ENCODE results near the gene EDAR. TPM values are rescaled to one million over a fixed set of nuclear protein-coding genes. Genes with fewer than 3 reads are reported as not detected.
A peak's percentile ranks its signal among the peaks of the same experiment; 100 is the strongest.

The EDAR gene
- polyA plus RNA-seq, 1 experiment, result not detected

DNA sequence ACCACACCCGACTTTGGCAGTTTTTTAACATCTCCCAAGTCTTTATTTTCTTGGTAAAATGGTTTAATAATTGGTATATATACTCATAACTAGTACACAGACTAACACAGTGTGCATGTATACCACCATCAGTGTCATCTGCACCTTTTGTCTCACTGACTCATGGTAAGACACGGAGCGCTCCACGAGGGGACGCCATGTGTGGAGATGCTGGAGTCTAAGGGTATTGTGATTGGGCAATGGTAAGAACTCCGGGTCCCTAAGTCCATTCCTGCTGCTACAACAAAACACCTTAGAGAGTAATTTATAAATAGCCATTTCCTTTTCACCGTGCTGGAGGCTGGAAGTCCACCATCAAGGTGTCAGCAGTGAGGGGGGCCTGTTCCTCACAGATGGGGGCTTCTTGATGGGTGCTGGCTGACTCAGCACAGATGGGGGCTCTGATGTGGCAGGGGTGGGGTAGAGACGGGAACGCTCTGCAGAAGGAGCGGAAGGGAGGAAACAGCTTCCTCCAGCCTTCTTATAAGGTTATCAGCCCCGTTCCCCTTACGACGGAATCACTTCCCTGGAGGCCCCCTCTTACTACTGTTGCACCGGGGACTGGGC is 42.0 kb upstream of the EDAR start:
- Histone ChIP-seq H3K27me3 (ENCODE audit: control insufficient read depth, insufficient read depth, low read length) (peaks cover 42% of the 10 kb centered on the region), H3K4me3 (ENCODE audit: low read depth, low read length) (peak overlapping the region; percentile 50), H3K27ac (ENCODE audit: low read depth, low read length) (no peak overlapping the region), H3K9me3 (ENCODE audit: control insufficient read depth, insufficient read depth, low read length) (peaks cover 4% of the 10 kb centered on the region; the same call in 1 of the 2 replicates)
- no peak for DNase-seq (ENCODE audit: low read depth, low spot score)
- CTCF ChIA-PET, result interaction anchor here (0.6 kb wide), 1 partner anchor 44 kb away, joined by 3 read pairs; no protein-coding TSS in a partner anchor
- TF ChIP-seq, protein P1, sequence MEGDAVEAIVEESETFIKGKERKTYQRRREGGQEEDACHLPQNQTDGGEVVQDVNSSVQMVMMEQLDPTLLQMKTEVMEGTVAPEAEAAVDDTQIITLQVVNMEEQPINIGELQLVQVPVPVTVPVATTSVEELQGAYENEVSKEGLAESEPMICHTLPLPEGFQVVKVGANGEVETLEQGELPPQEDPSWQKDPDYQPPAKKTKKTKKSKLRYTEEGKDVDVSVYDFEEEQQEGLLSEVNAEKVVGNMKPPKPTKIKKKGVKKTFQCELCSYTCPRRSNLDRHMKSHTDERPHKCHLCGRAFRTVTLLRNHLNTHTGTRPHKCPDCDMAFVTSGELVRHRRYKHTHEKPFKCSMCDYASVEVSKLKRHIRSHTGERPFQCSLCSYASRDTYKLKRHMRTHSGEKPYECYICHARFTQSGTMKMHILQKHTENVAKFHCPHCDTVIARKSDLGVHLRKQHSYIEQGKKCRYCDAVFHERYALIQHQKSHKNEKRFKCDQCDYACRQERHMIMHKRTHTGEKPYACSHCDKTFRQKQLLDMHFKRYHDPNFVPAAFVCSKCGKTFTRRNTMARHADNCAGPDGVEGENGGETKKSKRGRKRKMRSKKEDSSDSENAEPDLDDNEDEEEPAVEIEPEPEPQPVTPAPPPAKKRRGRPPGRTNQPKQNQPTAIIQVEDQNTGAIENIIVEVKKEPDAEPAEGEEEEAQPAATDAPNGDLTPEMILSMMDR (IDR thresholded peaks at IDR 0.05; ENCODE audit: low read depth, low read length), result no peak
- POLR2A ChIA-PET, result no interaction called here

DNA sequence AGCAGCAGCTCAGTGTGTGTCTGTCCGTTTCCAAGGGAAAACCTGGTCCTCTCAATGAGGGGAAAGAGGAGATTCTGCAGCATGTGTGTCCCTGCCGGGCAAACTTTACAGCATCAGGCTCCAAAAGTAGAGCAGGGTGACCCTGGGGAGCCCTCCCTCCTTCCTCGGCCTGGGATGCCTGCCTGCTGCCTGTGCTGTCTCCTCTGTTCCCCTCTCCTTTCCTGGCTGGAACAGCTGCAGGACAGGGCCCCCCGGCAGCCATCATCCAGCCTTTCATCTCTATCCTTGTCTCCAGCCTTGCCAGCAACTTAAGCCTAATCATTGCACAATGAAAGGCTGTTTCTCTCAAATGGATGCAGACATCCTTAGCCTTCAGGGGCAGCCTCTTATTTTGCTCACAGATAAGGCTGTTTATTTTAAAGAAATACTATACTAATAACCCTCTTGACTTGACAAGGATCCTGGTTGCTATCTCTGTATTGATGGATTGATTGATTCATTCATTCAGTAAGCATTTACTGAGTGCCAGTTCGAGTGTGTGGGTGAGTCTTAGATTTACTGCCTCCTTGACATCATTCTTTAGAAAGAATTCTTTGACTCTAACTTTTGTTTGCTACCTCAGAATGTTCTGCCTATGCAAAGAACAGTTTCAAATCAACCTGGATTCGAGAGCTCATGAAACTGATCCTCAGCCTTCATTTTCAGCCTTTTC is 40.6 kb upstream of the EDAR start:
- DNase-seq (ENCODE audit: low read depth, low spot score), result no peak

DNA sequence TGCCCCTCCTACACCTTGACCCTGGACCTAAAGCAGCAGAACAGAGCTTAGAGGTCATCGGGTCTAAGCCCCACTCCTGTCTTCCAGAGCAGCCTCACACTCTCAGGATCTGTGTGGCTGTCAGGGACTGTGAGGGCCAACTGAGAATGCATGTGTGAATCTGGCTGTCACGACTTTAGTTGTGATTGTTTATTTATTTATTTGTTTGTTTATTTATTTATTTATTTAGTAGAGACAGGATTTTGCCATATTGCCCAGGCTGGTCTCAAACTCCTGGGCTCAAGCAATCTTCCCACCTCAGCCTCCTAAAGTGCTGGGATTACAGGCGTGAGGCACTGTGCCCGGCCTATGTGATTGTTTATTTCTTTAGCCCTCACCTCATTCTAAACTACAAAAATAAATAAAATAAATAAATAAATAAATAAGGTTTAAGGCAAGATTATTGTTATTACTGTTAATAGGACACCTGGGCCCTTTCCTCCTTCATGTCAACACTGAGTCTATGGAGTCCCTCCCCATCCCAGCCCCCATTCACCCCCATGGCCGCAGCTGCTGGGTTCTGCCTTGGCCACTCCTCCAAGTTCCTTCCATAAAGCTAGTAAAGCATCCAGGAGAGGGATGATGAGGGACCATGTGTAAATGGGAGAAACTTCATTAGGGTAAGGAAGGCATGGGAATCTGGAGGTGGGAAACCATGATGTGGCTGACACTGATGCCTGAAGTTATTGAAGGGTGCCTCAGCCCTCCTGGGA is 39.9 kb upstream of the EDAR start:
- ChIA-PET CTCF (no interaction called here), POLR2A (no interaction called here)
- no peak for DNase-seq (ENCODE audit: low read depth, low spot score)
- H3K27ac ChIP-seq (ENCODE audit: low read depth, low read length), result no peak overlapping the region
- no peak overlapping the region for H3K4me3 ChIP-seq (ENCODE audit: low read depth, low read length)
- H3K27me3 ChIP-seq (ENCODE audit: control insufficient read depth, insufficient read depth, low read length), result peaks cover 36% of the 10 kb centered on the region
- peaks cover 4% of the 10 kb centered on the region; the same call in 1 of the 2 replicates for H3K9me3 ChIP-seq (ENCODE audit: control insufficient read depth, insufficient read depth, low read length)
- TF ChIP-seq, protein P1 (IDR thresholded peaks at IDR 0.05; ENCODE audit: low read depth, low read length), result no peak

More for the DNA sequence above, 40.6 kb upstream of the EDAR start:
- ChIA-PET POLR2A (no interaction called here), CTCF (no interaction called here)
- Histone ChIP-seq H3K27ac (ENCODE audit: low read depth, low read length) (no peak overlapping the region), H3K27me3 (ENCODE audit: control insufficient read depth, insufficient read depth, low read length) (peaks cover 37% of the 10 kb centered on the region), H3K4me3 (ENCODE audit: low read depth, low read length) (no peak overlapping the region), H3K9me3 (ENCODE audit: control insufficient read depth, insufficient read depth, low read length) (peaks cover 4% of the 10 kb centered on the region; the same call in 1 of the 2 replicates)
- TF ChIP-seq, protein P1 (IDR thresholded peaks at IDR 0.05; ENCODE audit: low read depth, low read length), result no peak

DNA sequence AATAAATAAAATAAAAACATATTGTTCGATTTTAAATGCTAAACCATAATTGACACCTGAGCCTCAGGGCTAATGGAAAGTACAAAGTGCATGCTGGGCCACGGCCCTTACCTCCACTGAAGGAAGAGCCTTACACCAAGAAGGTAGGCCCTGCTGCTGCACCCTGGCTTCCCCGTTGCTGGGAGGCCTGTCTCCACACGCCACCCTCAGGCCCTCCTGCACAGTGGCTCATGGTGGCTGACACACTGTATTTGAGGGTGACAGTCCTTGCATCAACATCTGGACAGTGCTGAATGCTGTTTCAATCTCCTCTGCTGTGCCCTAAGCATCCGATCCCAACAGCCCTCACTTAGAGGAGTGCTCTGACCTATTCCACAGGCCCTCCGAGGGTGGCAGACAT is 39.3 kb upstream of the EDAR start:
- no peak overlapping the region for H3K27ac ChIP-seq (ENCODE audit: low read depth, low read length)
- no peak overlapping the region for H3K4me3 ChIP-seq (ENCODE audit: low read depth, low read length)
- H3K9me3 ChIP-seq (ENCODE audit: control insufficient read depth, insufficient read depth, low read length), result peaks cover 4% of the 10 kb centered on the region; the same call in 1 of the 2 replicates
- ChIA-PET POLR2A (no interaction called here), CTCF (no interaction called here)
- H3K27me3 ChIP-seq (ENCODE audit: control insufficient read depth, insufficient read depth, low read length), result peaks cover 36% of the 10 kb centered on the region
- no peak for DNase-seq (ENCODE audit: low read depth, low spot score)
- TF ChIP-seq, protein P1 (IDR thresholded peaks at IDR 0.05; ENCODE audit: low read depth, low read length), result no peak
